ENCODE results near the gene CARMIL1. TPM values are rescaled to one million over a fixed set of nuclear protein-coding genes. Genes with fewer than 3 reads are reported as not detected.

CARMIL1 gene
- total and polyA plus RNA-seq, 2 of the 8 experiments (the other 6 are each of a cell fraction or from before 2014, with no cell fraction given), result 20.3 to 40.4 TPM

DNA sequence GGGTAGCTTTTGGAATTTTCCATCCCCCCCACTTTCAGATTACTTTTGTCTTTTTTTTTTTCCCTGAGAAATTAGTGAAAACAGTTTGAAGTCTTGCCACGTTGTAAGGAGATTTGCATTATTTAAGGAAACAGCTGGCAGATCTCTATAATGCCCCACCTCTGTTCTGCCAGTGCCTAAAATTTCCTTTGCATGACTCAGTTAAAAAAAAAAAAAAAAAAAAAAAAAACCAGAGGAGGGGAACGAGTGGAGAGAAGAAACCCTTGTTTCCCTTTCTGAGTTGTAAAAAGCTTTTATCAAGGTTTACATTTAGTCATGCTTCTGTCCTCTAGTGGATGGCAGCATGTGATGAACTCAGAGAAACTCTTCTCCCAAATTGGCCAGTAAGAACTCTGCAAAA is 33.5 kb downstream of the CARMIL1 start (continued):
- TF ChIP-seq SUZ12 (IDR thresholded peaks at IDR 0.05; ENCODE audit: low read length), result no peak
- TF ChIP-seq BACH1 (IDR thresholded peaks at IDR 0.05; ENCODE audit: low read length), result no peak

Data from H1 (cell line).